CD14-positive monocyte (primary cell): ENCODE data around the gene GPATCH4. TPM values are rescaled to one million over a fixed set of nuclear protein-coding genes. Genes with fewer than 3 reads are reported as not detected.

Experiments used
- DNase-seq, 3 donors: peaks; one replicate each; pipeline ENCODE4 v3.0.0-alpha.2; 2011 to 2022
- H2AFZ ChIP-seq: 2 replicates; pipeline ENCODE4 v1.6.0; 2012; ENCODE audit warnings: mild to moderate bottlenecking, low read depth, low read length, inconsistent platforms; ENCODE audit not compliant: insufficient read depth, poor library complexity, severe bottlenecking
- H3K27ac ChIP-seq, 2 donors: 1 replicate in 1 of 2; 2 replicates in 1 of 2; pipeline ENCODE4 v1.5.1; 2012 to 2013; ENCODE audit warnings: low read length in 2 of 2, control low read depth in 1 of 2, inconsistent platforms in 1 of 2, low read depth in 1 of 2, mild to moderate bottlenecking in 1 of 2
- H3K27me3 ChIP-seq, 2 donors: one replicate each; pipeline versions ENCODE4 v1.6.0 to v1.6.1; 2011 to 2013; ENCODE audit warnings: low read length in 2 of 2; ENCODE audit not compliant: control insufficient read depth in 2 of 2, insufficient read depth in 2 of 2
- H3K36me3 ChIP-seq, 2 donors: replicated peaks in 1 of 2; 1 replicate in 1 of 2; 2 replicates in 1 of 2; pipeline versions ENCODE4 v1.5.1 to v1.6.1; 2012 to 2013; ENCODE audit warnings: low read length in 2 of 2, control low read depth in 1 of 2, inconsistent platforms in 1 of 2, mild to moderate bottlenecking in 1 of 2; ENCODE audit not compliant: insufficient read depth in 2 of 2, control insufficient read depth in 1 of 2
- H3K4me1 ChIP-seq, 2 donors: 1 replicate in 1 of 2; 2 replicates in 1 of 2; pipeline versions ENCODE4 v1.5.1 to v1.6.1; 2012 to 2013; ENCODE audit warnings: low read length in 2 of 2, control low read depth in 1 of 2, inconsistent platforms in 1 of 2, mild to moderate bottlenecking in 1 of 2, moderate library complexity in 1 of 2; ENCODE audit not compliant: insufficient read depth in 2 of 2, control insufficient read depth in 1 of 2
- H3K4me2 ChIP-seq: replicated peaks from 2 replicates; pipeline ENCODE3; 2012; ENCODE audit warnings: low read length, moderate library complexity, mild to moderate bottlenecking; ENCODE audit not compliant: poor library complexity, severe bottlenecking; ENCODE audit errors: extremely low read depth
- H3K4me3 ChIP-seq, 3 experiments: fragments of 200-600 bp in 1 of 3; sonication (generic) in 1 of 3; replicated peaks in 1 of 3; 1 replicate in 2 of 3; 2 replicates in 1 of 3; pipeline ENCODE4 v1.5.1; 2011 to 2013; ENCODE audit warnings: low read length in 3 of 3, mild to moderate bottlenecking in 3 of 3, control low read depth in 2 of 3, low read depth in 2 of 3, inconsistent platforms in 1 of 3, moderate library complexity in 1 of 3
- H3K79me2 ChIP-seq: 2 replicates; pipeline ENCODE4 v1.6.0; 2012; ENCODE audit warnings: mild to moderate bottlenecking, control low read depth, inconsistent platforms, low read length, moderate library complexity; ENCODE audit not compliant: insufficient read depth
- H3K9ac ChIP-seq: 2 replicates; pipeline ENCODE4 v1.6.0; 2017; ENCODE audit warnings: low read length, mild to moderate bottlenecking; ENCODE audit not compliant: insufficient read depth, poor library complexity, severe bottlenecking
- H3K9me3 ChIP-seq, 2 donors: replicated peaks in 1 of 2; 1 replicate in 1 of 2; 2 replicates in 1 of 2; pipeline versions ENCODE4 v1.5.1 to v1.6.1; 2012 to 2013; ENCODE audit warnings: low read length in 2 of 2, control low read depth in 1 of 2; ENCODE audit not compliant: control insufficient read depth in 1 of 2, insufficient read depth in 1 of 2
- H4K20me1 ChIP-seq: 2 replicates; pipeline ENCODE4 v1.6.0; 2012; ENCODE audit warnings: mild to moderate bottlenecking, low read length, control low read depth, moderate library complexity; ENCODE audit not compliant: insufficient read depth
- H3K27ac Mint-ChIP-seq, 7 donors: one replicate each; pipeline ENCODE4 v1.8.0; 2020; ENCODE audit warnings: mild to moderate bottlenecking in 7 of 7, mixed read lengths in 7 of 7, moderate library complexity in 6 of 7, inconsistent platforms in 2 of 7
- H3K27me3 Mint-ChIP-seq, 3 donors: one replicate each; pipeline ENCODE4 v1.8.0; 2021 to 2022; ENCODE audit warnings: low read depth in 3 of 3, mild to moderate bottlenecking in 3 of 3, mixed read lengths in 3 of 3, moderate library complexity in 3 of 3, inconsistent platforms in 1 of 3
- H3K36me3 Mint-ChIP-seq, 2 donors: one replicate each; pipeline ENCODE4 v1.8.0; 2020; ENCODE audit warnings: mixed read lengths in 2 of 2, inconsistent platforms in 1 of 2, mild to moderate bottlenecking in 1 of 2
- H3K4me1 Mint-ChIP-seq: one replicate; pipeline ENCODE4 v1.8.0; 2020; ENCODE audit warnings: mild to moderate bottlenecking, mixed read lengths
- H3K4me3 Mint-ChIP-seq, 2 donors: one replicate each; pipeline ENCODE4 v1.8.0; 2020; ENCODE audit warnings: mild to moderate bottlenecking in 2 of 2, mixed read lengths in 2 of 2, moderate library complexity in 1 of 2
- H3K9me3 Mint-ChIP-seq, 7 donors: one replicate each; pipeline ENCODE4 v1.8.0; 2020 to 2022; ENCODE audit warnings: mixed read lengths in 7 of 7, mild to moderate bottlenecking in 6 of 7, moderate library complexity in 6 of 7, inconsistent platforms in 2 of 7
- WGBS: methylation state at CpG from one replicate; pipeline ENCODE4 v1.1.5; 2013; ENCODE audit warnings: missing lambda C conversion rate; ENCODE audit not compliant: insufficient coverage; 5-methylcytosine and 5-hydroxymethylcytosine counted together
- intact Hi-C, 2 donors: fragments of 100-400 bp; cut with micrococcal nuclease; formaldehyde crosslinking; loops; one replicate each; pipeline versions ENCODE4 v1.15.0 to v1.15.1; 2023
- polyA plus RNA-seq, 3 donors: library from polyadenylated mRNA; depleted of rRNA in 1 of 3; unstranded in 2 of 3; stranded (reverse) in 1 of 3; fragments of 300-500 nt in 2 of 3; fragments of >200 nt in 1 of 3; fragmentation: Illumina TruSeq in 2 of 3; gene quantifications; 1 replicate in 2 of 3; 2 replicates in 1 of 3; pipeline ENCODE4 v1.2.3, GENCODE V29; 2012 to 2021
- TF ChIP-seq, protein P1 (sequence below): fragments of 200-600 bp; IDR thresholded peaks from one replicate; pipeline ENCODE4 v1.8.0; 2022; ENCODE audit warnings: antibody characterized with exemption, mild to moderate bottlenecking

The GPATCH4 gene
- polyA plus RNA-seq, 3 donors: 2.6 to 5.3 (median 4.9) TPM

- peaks cover 13 to 34% of the 10 kb centered on the region in 2 donors for H3K36me3 ChIP-seq
- no peaks in the 10 kb centered on the region for H3K9me3 ChIP-seq
- peaks cover 18 to 40% of the 10 kb centered on the region in 2 donors for H3K36me3 Mint-ChIP-seq
- no peaks in the 10 kb centered on the region for H3K79me2 ChIP-seq
- H3K9me3 Mint-ChIP-seq: peaks cover 0 to 1% (median 0%) of the 10 kb centered on the region in 7 donors
- no peaks in the 10 kb centered on the region for H3K27me3 ChIP-seq
- H4K20me1 ChIP-seq: no peaks in the 10 kb centered on the region
- H3K27ac ChIP-seq: peak overlapping the region; percentile 51 to 93
- H3K27ac Mint-ChIP-seq: peak overlapping the region; percentile 90 to 97 (median 96)
- peaks cover 0 to 2% (median 1%) of the 10 kb centered on the region in 3 donors for H3K27me3 Mint-ChIP-seq
- peak overlapping the region in 1 of 2 donors; percentile 32 for H3K4me3 Mint-ChIP-seq
- H3K4me2 ChIP-seq: peak overlapping the region; percentile 17
- intact Hi-C loops: loop anchor here (5.0 to 10.0 kb wide), 2 partner anchors 50 to 58 kb away; partner anchors contain the start of gene MEF2D (in 1 of the 2)
- WGBS: 50% methylated on average over 2 of the region's 5 CpGs
- H2AFZ ChIP-seq: no peak overlapping the region
- TF ChIP-seq, protein P1, sequence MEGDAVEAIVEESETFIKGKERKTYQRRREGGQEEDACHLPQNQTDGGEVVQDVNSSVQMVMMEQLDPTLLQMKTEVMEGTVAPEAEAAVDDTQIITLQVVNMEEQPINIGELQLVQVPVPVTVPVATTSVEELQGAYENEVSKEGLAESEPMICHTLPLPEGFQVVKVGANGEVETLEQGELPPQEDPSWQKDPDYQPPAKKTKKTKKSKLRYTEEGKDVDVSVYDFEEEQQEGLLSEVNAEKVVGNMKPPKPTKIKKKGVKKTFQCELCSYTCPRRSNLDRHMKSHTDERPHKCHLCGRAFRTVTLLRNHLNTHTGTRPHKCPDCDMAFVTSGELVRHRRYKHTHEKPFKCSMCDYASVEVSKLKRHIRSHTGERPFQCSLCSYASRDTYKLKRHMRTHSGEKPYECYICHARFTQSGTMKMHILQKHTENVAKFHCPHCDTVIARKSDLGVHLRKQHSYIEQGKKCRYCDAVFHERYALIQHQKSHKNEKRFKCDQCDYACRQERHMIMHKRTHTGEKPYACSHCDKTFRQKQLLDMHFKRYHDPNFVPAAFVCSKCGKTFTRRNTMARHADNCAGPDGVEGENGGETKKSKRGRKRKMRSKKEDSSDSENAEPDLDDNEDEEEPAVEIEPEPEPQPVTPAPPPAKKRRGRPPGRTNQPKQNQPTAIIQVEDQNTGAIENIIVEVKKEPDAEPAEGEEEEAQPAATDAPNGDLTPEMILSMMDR: no peak
- H3K4me1 Mint-ChIP-seq: peaks cover 55% of the 10 kb centered on the region
- H3K4me1 ChIP-seq: peaks cover 41 to 45% of the 10 kb centered on the region in 2 donors
- no peak overlapping the region for H3K9ac ChIP-seq
- no peak for DNase-seq
- H3K4me3 ChIP-seq: no peak overlapping the region
Observed at GRCh38 chr1:156552518-156552917, 48.8 kb downstream of the GPATCH4 start.

- peak overlapping the region; percentile 17 for H3K4me2 ChIP-seq
- H3K27me3 ChIP-seq: no peaks in the 10 kb centered on the region
- peaks cover 0 to 1% (median 0%) of the 10 kb centered on the region in 7 donors for H3K9me3 Mint-ChIP-seq
- no peak overlapping the region for H3K9ac ChIP-seq
- TF ChIP-seq, protein P1: no peak
- peaks cover 14 to 40% of the 10 kb centered on the region in 2 donors for H3K36me3 ChIP-seq
- peak overlapping the region; percentile 3 to 93 for H3K27ac ChIP-seq
- peaks cover 41 to 45% of the 10 kb centered on the region in 2 donors for H3K4me1 ChIP-seq
- no peaks in the 10 kb centered on the region for H3K79me2 ChIP-seq
- 6% methylated on average over 3 of the region's 6 CpGs for WGBS
- intact Hi-C loops: loop anchor here (5.0 to 10.0 kb wide), 2 partner anchors 50 to 57 kb away; partner anchors contain the start of gene MEF2D (in 1 of the 2)
- H3K27me3 Mint-ChIP-seq: peaks cover 0 to 2% (median 1%) of the 10 kb centered on the region in 3 donors
- H3K9me3 ChIP-seq: no peaks in the 10 kb centered on the region
- H3K36me3 Mint-ChIP-seq: peaks cover 25 to 47% of the 10 kb centered on the region in 2 donors
- H3K27ac Mint-ChIP-seq: peak overlapping the region; percentile 90 to 97 (median 96)
- no peaks in the 10 kb centered on the region for H4K20me1 ChIP-seq
- H3K4me3 Mint-ChIP-seq: no peak overlapping the region
- peak; percentile 74 to 89 (median 83) for DNase-seq
- H3K4me3 ChIP-seq: no peak overlapping the region
- no peak overlapping the region for H2AFZ ChIP-seq
- H3K4me1 Mint-ChIP-seq: peaks cover 55% of the 10 kb centered on the region
Observed at GRCh38 chr1:156551869-156552268, 49.4 kb downstream of the GPATCH4 start.
